ENCODE measurements around the gene INSL3.

DNA sequence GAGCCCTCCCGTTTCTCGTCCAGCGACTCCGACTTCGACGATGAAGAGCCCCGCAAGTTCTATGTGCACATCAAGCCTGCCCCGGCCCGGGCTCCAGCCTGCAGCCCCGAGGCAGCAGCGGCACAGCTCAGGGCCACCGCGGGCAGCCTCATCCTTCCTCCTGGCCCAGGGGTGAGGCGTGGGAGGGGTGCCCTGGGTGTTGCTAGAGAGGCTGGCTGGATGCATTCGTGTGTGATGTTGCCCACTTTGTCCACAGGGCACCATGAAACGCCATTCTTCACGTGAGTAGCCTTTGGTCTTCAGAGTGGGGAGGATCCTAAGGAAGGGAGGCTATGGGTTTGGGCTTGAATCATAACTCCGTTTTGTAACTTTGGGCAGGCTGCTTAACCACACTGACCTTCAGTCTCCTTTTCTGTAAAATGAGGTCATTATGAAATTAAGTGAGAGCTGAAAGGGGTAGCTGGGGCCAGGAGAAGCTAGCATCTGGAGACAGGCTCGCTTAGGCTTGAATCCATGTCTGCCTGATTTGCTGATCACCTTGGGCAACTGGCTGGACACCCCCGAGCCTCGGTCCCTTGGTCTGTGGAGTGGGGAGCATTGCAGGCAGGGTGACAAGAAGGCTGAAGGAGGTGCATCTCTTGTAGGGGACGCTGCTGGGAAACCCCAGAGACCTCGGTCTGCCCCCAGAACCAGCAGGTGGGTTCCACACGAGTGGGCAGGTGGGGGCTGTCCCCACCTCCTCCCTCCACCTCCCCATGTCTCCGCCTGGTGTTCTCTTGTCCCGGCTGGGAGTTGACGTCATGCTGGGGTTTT, 45.1 kb downstream of the INSL3 start:
- no peak for TF ChIP-seq POLR2AphosphoS5 (IDR thresholded peaks at IDR 0.05; ENCODE audit: low read depth, low read length)
- no peak for TF ChIP-seq SPI1 (IDR thresholded peaks at IDR 0.05; ENCODE audit: low read depth, low read length)
- TF ChIP-seq POLR2A (IDR thresholded peaks at IDR 0.05; ENCODE audit: low read depth, low read length), result no peak
- TF ChIP-seq TAF1 (IDR thresholded peaks at IDR 0.05; ENCODE audit: low read depth, low read length), result no peak
- peak; percentile 96 for TF ChIP-seq PAX5 (IDR thresholded peaks at IDR 0.05; ENCODE audit: insufficient read depth, low read length, severe bottlenecking)
